HUDEP-2 (cell line): ENCODE data around the gene TAGLN3.

Experiments
- DNase-seq, 76 experiments: peaks; one replicate each; lab custom pipeline; 2025; ENCODE audit not compliant: unreplicated experiment in 76 of 76; lab: John Stamatoyannopoulos, UW

The TAGLN3 gene

GRCh38 chr3:112043621-112044201, 45.0 kb downstream of the TAGLN3 start:
- peak in 37 of 76 experiments; percentile 1 to 52 (median 17) for DNase-seq

GRCh38 chr3:112046599-112046998, 47.9 kb downstream of the TAGLN3 start:
- no peak for DNase-seq

GRCh38 chr3:112047264-112047663, 48.5 kb downstream of the TAGLN3 start:
- DNase-seq, result no peak

GRCh38 chr3:112048911-112049310, 50.2 kb downstream of the TAGLN3 start:
- DNase-seq, result no peak

GRCh38 chr3:112053229-112053628, 54.5 kb downstream of the TAGLN3 start:
- no peak for DNase-seq

- no peak for DNase-seq
Measured at GRCh38 chr3:112056451-112056929, 57.8 kb downstream of the TAGLN3 start.

- DNase-seq, result no peak
Measured at GRCh38 chr3:112059497-112059896, 60.8 kb downstream of the TAGLN3 start.

GRCh38 chr3:112061152-112061551, 62.4 kb downstream of the TAGLN3 start:
- no peak for DNase-seq
